Hindlimb muscle (tissue), 1 donor: ENCODE measurements around the gene GTF3A. TPM values are rescaled to one million over a fixed set of nuclear protein-coding genes. Genes with fewer than 3 reads are reported as not detected.

Source experiments
- DNase-seq: peaks from one replicate; pipeline ENCODE4 v3.0.0-alpha.2; 2013
- polyA plus RNA-seq: library from polyadenylated mRNA; unstranded; fragments of 120-200 nt; gene quantifications from one replicate; pipeline ENCODE4 v1.2.1, GENCODE V29; 2013; ENCODE audit not compliant: insufficient read length

The GTF3A gene
- polyA plus RNA-seq, 1 donor = 174 TPM

- no peak for DNase-seq
Measured at GRCh38 chr13:27405546-27406134, 18.8 kb upstream of the GTF3A start.

- DNase-seq = no peak
Measured at GRCh38 chr13:27406178-27406939, 18.1 kb upstream of the GTF3A start.

GRCh38 chr13:27408074-27408473 is 16.3 kb upstream of the GTF3A start:
- no peak for DNase-seq

GRCh38 chr13:27409013-27409412 is 15.4 kb upstream of the GTF3A start:
- no peak for DNase-seq

- DNase-seq = no peak
Measured at GRCh38 chr13:27411341-27411740, 13.1 kb upstream of the GTF3A start.

GRCh38 chr13:27415116-27415515 is 9.3 kb upstream of the GTF3A start:
- DNase-seq = no peak

- no peak for DNase-seq
Measured at GRCh38 chr13:27419328-27419727, 5.1 kb upstream of the GTF3A start.

- DNase-seq = no peak
Measured at GRCh38 chr13:27421101-27421871, 3.1 kb upstream of the GTF3A start.

- no peak for DNase-seq
Measured at GRCh38 chr13:27423333-27423732, 1.1 kb upstream of the GTF3A start.

GRCh38 chr13:27425158-27425917 is 919 bp downstream of the GTF3A start:
- no peak for DNase-seq

GRCh38 chr13:27425918-27426630 is 1.7 kb downstream of the GTF3A start:
- DNase-seq = no peak

- DNase-seq = no peak
Measured at GRCh38 chr13:27427641-27428040, 3.2 kb downstream of the GTF3A start.

GRCh38 chr13:27428160-27428559 is 3.7 kb downstream of the GTF3A start:
- no peak for DNase-seq

- DNase-seq = no peak
Measured at GRCh38 chr13:27432180-27432579, 7.8 kb downstream of the GTF3A start.

- DNase-seq = no peak
Measured at GRCh38 chr13:27432611-27433210, 8.3 kb downstream of the GTF3A start.

GRCh38 chr13:27437126-27437525 is 12.7 kb downstream of the GTF3A start:
- DNase-seq = no peak

- no peak for DNase-seq
Measured at GRCh38 chr13:27440408-27440807, 16.0 kb downstream of the GTF3A start.

- no peak for DNase-seq
Measured at GRCh38 chr13:27442071-27442647, 17.7 kb downstream of the GTF3A start.

- DNase-seq = no peak
Measured at GRCh38 chr13:27442797-27443196, 18.4 kb downstream of the GTF3A start.

- DNase-seq = no peak
Measured at GRCh38 chr13:27446986-27447583, 22.7 kb downstream of the GTF3A start.

GRCh38 chr13:27448308-27448707 is 23.9 kb downstream of the GTF3A start:
- no peak for DNase-seq
